ENCODE results near the gene HSDL2. TPM values are rescaled to one million over a fixed set of nuclear protein-coding genes. Genes with fewer than 3 reads are reported as not detected.

Gene HSDL2
- total and polyA plus RNA-seq, 8 donors = 9.4 to 20.4 (median 14.1) TPM

DNA sequence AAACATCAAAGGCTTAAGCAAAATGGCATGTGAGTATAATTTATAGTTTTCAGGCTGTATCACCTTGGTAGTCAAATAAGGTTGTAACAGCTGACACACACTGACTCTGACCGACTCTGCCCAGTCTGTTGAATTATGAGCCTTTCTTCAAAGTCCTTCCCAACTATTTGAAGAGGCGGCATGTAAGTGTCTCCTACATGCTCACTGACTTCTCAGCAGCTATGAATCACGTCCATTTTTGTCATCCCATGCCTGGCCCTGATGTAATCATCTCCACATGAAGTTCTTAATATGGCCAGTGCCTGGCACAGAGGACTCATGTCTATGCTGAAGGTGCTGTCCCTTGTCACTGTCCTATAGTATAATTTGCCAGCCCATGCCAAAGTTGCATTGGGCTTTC lies 41.3 kb upstream of the HSDL2 start:
- 73% methylated on average over 3 of the region's 3 CpGs for WGBS, 2 donors

DNA sequence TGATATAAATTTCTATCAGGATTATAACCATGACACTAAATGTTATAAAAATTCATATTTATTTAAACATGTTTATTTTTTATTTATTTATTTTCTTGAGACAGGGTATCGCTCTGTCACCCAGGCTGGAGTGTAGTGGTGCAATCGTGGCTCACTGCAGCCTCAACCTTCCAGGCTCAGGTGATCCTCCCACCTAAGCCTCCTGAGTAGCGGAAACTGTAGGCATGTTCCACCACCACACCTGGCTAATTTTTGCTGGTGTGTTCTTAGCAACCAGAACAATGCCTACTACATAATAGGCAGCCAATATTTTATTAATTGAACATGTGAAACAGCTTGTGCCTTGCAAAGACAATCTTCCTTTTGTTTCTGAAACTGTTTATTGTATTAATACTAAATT lies 40.0 kb upstream of the HSDL2 start:
- TF ChIP-seq, protein P1, sequence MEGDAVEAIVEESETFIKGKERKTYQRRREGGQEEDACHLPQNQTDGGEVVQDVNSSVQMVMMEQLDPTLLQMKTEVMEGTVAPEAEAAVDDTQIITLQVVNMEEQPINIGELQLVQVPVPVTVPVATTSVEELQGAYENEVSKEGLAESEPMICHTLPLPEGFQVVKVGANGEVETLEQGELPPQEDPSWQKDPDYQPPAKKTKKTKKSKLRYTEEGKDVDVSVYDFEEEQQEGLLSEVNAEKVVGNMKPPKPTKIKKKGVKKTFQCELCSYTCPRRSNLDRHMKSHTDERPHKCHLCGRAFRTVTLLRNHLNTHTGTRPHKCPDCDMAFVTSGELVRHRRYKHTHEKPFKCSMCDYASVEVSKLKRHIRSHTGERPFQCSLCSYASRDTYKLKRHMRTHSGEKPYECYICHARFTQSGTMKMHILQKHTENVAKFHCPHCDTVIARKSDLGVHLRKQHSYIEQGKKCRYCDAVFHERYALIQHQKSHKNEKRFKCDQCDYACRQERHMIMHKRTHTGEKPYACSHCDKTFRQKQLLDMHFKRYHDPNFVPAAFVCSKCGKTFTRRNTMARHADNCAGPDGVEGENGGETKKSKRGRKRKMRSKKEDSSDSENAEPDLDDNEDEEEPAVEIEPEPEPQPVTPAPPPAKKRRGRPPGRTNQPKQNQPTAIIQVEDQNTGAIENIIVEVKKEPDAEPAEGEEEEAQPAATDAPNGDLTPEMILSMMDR (IDR thresholded peaks at IDR 0.05) = no peak
- Histone ChIP-seq H3K9me3 (no peaks in the 10 kb centered on the region), H3K4me3 (no peak overlapping the region), H3K27me3 (no peaks in the 10 kb centered on the region), H3K36me3 (no peaks in the 10 kb centered on the region), H3K27ac (no peak overlapping the region), H3K4me1 (peaks cover 2 to 14% (median 12%) of the 10 kb centered on the region in 3 donors)
- WGBS, 2 donors = 92 to 95% methylated on average over 3 of the region's 3 CpGs
- ATAC-seq (no peak), FAIRE-seq (no peak), DNase-seq (no peak)
- intact Hi-C loops (cut with DNase I) = no loop called here

More for the DNA sequence above, 41.3 kb upstream of the HSDL2 start:
- DNase-seq (no peak), FAIRE-seq (no peak), ATAC-seq (no peak)
- H3K27ac ChIP-seq = no peak overlapping the region
- no peaks in the 10 kb centered on the region for H3K27me3 ChIP-seq
- TF ChIP-seq, protein P1 (IDR thresholded peaks at IDR 0.05) = no peak
- intact Hi-C loops (cut with DNase I) = no loop called here
- H3K4me1 ChIP-seq = peaks cover 6 to 17% (median 12%) of the 10 kb centered on the region in 3 donors
- no peaks in the 10 kb centered on the region for H3K36me3 ChIP-seq
- H3K4me3 ChIP-seq = no peak overlapping the region
- no peaks in the 10 kb centered on the region for H3K9me3 ChIP-seq

DNA sequence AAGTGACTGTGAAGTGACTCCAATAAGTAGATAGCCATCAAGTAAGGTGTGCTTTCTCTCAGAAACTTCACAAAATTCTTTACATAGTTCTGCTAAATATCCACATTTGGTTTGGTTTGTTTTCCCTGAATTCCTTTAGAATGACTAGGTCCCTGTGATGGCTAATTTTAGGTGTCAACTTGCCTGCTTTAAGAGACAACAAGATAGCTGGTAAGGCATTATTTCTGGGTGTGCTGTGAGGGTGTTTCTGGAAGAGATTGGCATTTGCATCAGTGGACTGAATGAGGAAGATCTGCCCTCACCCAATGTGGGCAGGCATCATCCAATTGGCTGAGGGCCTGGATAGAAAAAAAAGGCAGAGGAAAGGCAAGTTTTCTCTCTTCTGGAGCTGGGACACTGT lies 38.2 kb upstream of the HSDL2 start:
- no peaks in the 10 kb centered on the region for H3K9me3 ChIP-seq
- TF ChIP-seq, protein P1 (IDR thresholded peaks at IDR 0.05) = no peak
- no peaks in the 10 kb centered on the region for H3K27me3 ChIP-seq
- DNase-seq (no peak), ATAC-seq (no peak), FAIRE-seq (no peak)
- H3K4me3 ChIP-seq = no peak overlapping the region
- H3K27ac ChIP-seq = no peak overlapping the region
- intact Hi-C loops (cut with DNase I) = no loop called here
- no peaks in the 10 kb centered on the region for H3K36me3 ChIP-seq
- peaks cover 0 to 12% (median 11%) of the 10 kb centered on the region in 3 donors for H3K4me1 ChIP-seq

DNA sequence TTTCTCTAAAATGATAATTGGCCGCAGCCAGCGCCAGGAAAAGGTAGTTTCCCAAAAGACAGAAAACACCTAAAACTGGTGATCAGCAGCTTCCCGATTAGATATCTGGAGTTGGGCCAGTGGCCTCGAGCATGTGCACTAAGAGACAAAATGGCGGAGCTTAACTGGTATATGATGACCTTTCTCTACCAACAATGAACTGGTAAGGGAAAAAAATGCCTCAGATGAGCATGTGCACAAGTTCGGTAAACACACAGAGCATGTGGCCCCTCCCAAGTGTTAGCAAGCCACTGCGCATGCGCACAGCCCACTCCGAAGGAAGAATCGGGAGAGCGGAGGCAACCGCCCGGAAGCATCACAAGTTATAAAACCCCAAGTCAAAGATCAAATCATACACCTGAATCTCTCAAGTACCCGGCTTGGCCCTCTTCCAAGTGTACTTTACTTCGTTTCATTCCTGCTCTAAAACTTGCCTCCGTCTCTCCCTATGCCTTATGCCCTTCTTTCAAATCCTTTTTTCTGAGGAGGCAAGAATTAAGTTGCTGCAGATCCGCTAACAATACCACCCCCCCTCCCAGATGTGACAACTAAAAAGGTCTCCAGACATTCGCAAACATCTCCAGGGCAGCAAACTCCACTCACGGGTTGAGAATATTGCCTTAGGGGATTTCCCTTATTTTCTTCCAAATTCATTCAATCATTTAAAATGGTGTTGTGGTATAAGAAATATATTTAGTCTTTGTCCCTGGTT lies 31.5 kb upstream of the HSDL2 start:
- intact Hi-C loops (cut with DNase I) = no loop called here
- no peaks in the 10 kb centered on the region for H3K36me3 ChIP-seq
- no peak for FAIRE-seq
- 35 to 36% methylated on average over 19 of the region's 19 CpGs for WGBS, 2 donors
- H3K4me3 ChIP-seq = peak overlapping the region in 3 of 4 donors; percentile 9 to 37 (median 33)
- H3K27ac ChIP-seq = peak overlapping the region in 1 of 4 donors; percentile 1
- no peaks in the 10 kb centered on the region for H3K27me3 ChIP-seq
- no peaks in the 10 kb centered on the region for H3K9me3 ChIP-seq
- H3K4me1 ChIP-seq = peaks cover 0 to 4% (median 0%) of the 10 kb centered on the region in 3 donors
- peak; percentile 79 to 99 (median 89) for DNase-seq
- peak; percentile 93 to 95 (median 94) for ATAC-seq
- TF ChIP-seq, protein P1 (IDR thresholded peaks at IDR 0.05) = no peak

DNA sequence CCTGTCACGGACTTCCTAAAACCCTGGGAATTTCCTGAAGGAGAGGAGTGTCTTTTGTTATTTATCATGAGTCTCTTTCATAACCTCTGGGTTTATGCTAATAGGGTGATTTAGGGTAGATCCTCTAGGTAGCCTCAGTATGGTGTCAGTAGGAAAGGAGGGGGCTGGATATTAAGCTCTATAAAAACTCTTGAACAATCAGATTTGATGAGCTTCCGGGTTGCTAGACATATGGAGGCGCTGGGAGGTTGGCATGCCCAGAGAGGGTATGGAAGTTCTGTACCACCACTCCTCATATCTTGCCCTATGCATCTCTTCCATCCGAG lies 30.9 kb upstream of the HSDL2 start:
- H3K4me3 ChIP-seq = peak overlapping the region in 2 of 4 donors; percentile 33 to 37
- H3K27me3 ChIP-seq = no peaks in the 10 kb centered on the region
- FAIRE-seq = no peak
- no peaks in the 10 kb centered on the region for H3K9me3 ChIP-seq
- TF ChIP-seq, protein P1 (IDR thresholded peaks at IDR 0.05) = no peak
- H3K4me1 ChIP-seq = peaks cover 0 to 4% (median 0%) of the 10 kb centered on the region in 3 donors
- no peaks in the 10 kb centered on the region for H3K36me3 ChIP-seq
- intact Hi-C loops (cut with DNase I) = no loop called here
- ATAC-seq = peak in 3 of 4 donors; percentile 17 to 29 (median 25)
- 72 to 74% methylated on average over 4 of the region's 4 CpGs for WGBS, 2 donors
- no peak overlapping the region for H3K27ac ChIP-seq
- DNase-seq = no peak

Measured in pancreas (tissue), 10 donors.